Stomach (tissue), 9 donors: ENCODE data around the gene PDZRN3. TPM values are rescaled to one million over a fixed set of nuclear protein-coding genes. Genes with fewer than 3 reads are reported as not detected.

Experiments used
- DNase-seq, 2 donors: peaks; one replicate each; pipeline versions ENCODE4 v3.0.0 to v3.0.0-alpha.2; 2013 to 2019
- H3K27ac ChIP-seq, 5 donors: fragments of 200-600 bp in 4 of 5; sonication (generic) in 4 of 5; one replicate each; pipeline ENCODE4 v1.5.1; 2013 to 2019; ENCODE audit warnings: mild to moderate bottlenecking in 1 of 5, moderate library complexity in 1 of 5
- H3K27me3 ChIP-seq, 3 donors: fragments of 200-600 bp; sonication (generic); one replicate each; pipeline ENCODE4 v1.5.1; 2017 to 2019; ENCODE audit warnings: mixed run types in 1 of 3
- H3K36me3 ChIP-seq, 4 donors: fragments of 200-600 bp; sonication (generic); 1 replicate in 3 of 4; 2 replicates in 1 of 4; pipeline ENCODE4 v1.5.1; 2016 to 2019
- H3K4me1 ChIP-seq, 4 donors: fragments of 200-600 bp; sonication (generic); one replicate each; pipeline ENCODE4 v1.5.1; 2016 to 2019
- H3K4me3 ChIP-seq, 4 donors: fragments of 200-600 bp; sonication (generic) in 3 of 4; one replicate each; pipeline ENCODE4 v1.5.1; 2016 to 2019; ENCODE audit warnings: mild to moderate bottlenecking in 1 of 4
- H3K9me3 ChIP-seq, 4 donors: fragments of 200-600 bp; sonication (generic); one replicate each; pipeline ENCODE4 v1.5.1; 2016 to 2019
- CTCF ChIP-seq, 7 experiments: fragments of 450-650 bp in 4 of 7; fragments of 200-600 bp in 3 of 7; sonication (generic) in 3 of 7; IDR thresholded peaks; one replicate each; pipeline ENCODE4 v1.5.1; 2016 to 2019; ENCODE audit warnings: antibody characterized with exemption in 7 of 7, control low read depth in 2 of 7, mild to moderate bottlenecking in 1 of 7
- EP300 ChIP-seq: sonication (generic); formaldehyde crosslinking; IDR thresholded peaks from one replicate; pipeline ENCODE4 v1.6.1; 2017; ENCODE audit warnings: antibody characterized with exemption
- POLR2A ChIP-seq, 4 donors: fragments of 450-650 bp; IDR thresholded peaks; one replicate each; pipeline ENCODE4 v1.6.1; 2016; ENCODE audit warnings: antibody characterized with exemption in 4 of 4, control low read depth in 2 of 4, mild to moderate bottlenecking in 1 of 4, moderate library complexity in 1 of 4
- POLR2AphosphoS5 ChIP-seq, 3 donors: sonication (generic); formaldehyde crosslinking; IDR thresholded peaks; one replicate each; pipeline ENCODE4 v1.6.1; 2016; ENCODE audit warnings: antibody characterized with exemption in 3 of 3
- WGBS, 5 donors: extraction: QIAGEN DNeasy Blood & Tissue Kit in 3 of 5; methylation state at CpG; one replicate each; pipeline versions ENCODE4 v1.1.5 to v1.1.7; 2013 to 2018; 5-methylcytosine and 5-hydroxymethylcytosine counted together
- intact Hi-C: fragments of 100-400 bp; cut with DNase I; formaldehyde crosslinking; loops from one replicate; pipeline ENCODE4 v1.15.1; 2023; ENCODE audit warnings: low total_unique reads
- polyA plus RNA-seq, 3 donors: library from polyadenylated mRNA; stranded (reverse); fragments of 200-250 nt; gene quantifications; one replicate each; pipeline ENCODE4 v1.2.3, GENCODE V29; 2013
- total RNA-seq, 5 donors: library from RNA; depleted of rRNA; stranded (reverse); fragments of >200 nt; gene quantifications; one replicate each; pipeline versions ENCODE4 v1.1.0 to v1.2.3, GENCODE V29; 2014 to 2016
- donor health status: healthy with polysubstance abuse.
- donor health status: Bipolar disorder and iron deficiency.
- donor health status: healthy.

PDZRN3 gene
- total and polyA plus RNA-seq, 8 donors: 21.9 to 174 (median 63.0) TPM

- intact Hi-C loops: loop anchor here (10.0 kb wide), 1 partner anchor 107 kb away; no protein-coding TSS in a partner anchor
- DNase-seq: peak in 1 of 2 donors; percentile 49
- 9 to 23% (median 11%) methylated on average over 4 of the region's 4 CpGs for WGBS, 5 donors
- Histone ChIP-seq H3K27ac (peak overlapping the region; percentile 73 to 92 (median 84)), H3K36me3 (no peaks in the 10 kb centered on the region), H3K9me3 (no peaks in the 10 kb centered on the region), H3K4me1 (peaks cover 15 to 79% (median 39%) of the 10 kb centered on the region in 4 donors), H3K4me3 (peak overlapping the region; percentile 64 to 68 (median 64)), H3K27me3 (peaks cover 0 to 17% (median 0%) of the 10 kb centered on the region in 3 donors)
- TF ChIP-seq POLR2AphosphoS5 (IDR thresholded peaks at IDR 0.05) (peak in 1 of 3 donors; percentile 52), POLR2A (IDR thresholded peaks at IDR 0.05) (no peak)
Measured at GRCh38 chr3:73621388-73621787, 3.4 kb downstream of the PDZRN3 start.

- 44 to 90% (median 68%) methylated on average over 2 of the region's 2 CpGs for WGBS, 5 donors
- Histone ChIP-seq H3K9me3 (no peaks in the 10 kb centered on the region), H3K4me1 (peaks cover 12 to 71% (median 47%) of the 10 kb centered on the region in 4 donors), H3K4me3 (no peak overlapping the region), H3K27ac (peak overlapping the region in 3 of 5 donors; percentile 51 to 92 (median 88)), H3K27me3 (no peaks in the 10 kb centered on the region), H3K36me3 (no peaks in the 10 kb centered on the region)
- no peak for TF ChIP-seq CTCF (IDR thresholded peaks at IDR 0.05)
- no peak for TF ChIP-seq POLR2A (IDR thresholded peaks at IDR 0.05)
- no peak for TF ChIP-seq EP300
- no peak for DNase-seq
- intact Hi-C loops: no loop called here
Measured at GRCh38 chr3:73618461-73618860, 6.3 kb downstream of the PDZRN3 start.

- TF ChIP-seq POLR2A (IDR thresholded peaks at IDR 0.05) (no peak), CTCF (IDR thresholded peaks at IDR 0.05) (no peak), POLR2AphosphoS5 (IDR thresholded peaks at IDR 0.05) (no peak), EP300 (no peak)
- WGBS, 5 donors: 78 to 99% (median 98%) methylated on average over 3 of the region's 3 CpGs
- Histone ChIP-seq H3K9me3 (no peaks in the 10 kb centered on the region), H3K36me3 (no peaks in the 10 kb centered on the region), H3K4me3 (no peak overlapping the region), H3K27ac (peak overlapping the region in 2 of 5 donors; percentile 47 to 65), H3K27me3 (no peaks in the 10 kb centered on the region), H3K4me1 (peaks cover 12 to 79% (median 54%) of the 10 kb centered on the region in 4 donors)
- intact Hi-C loops: no loop called here
- no peak for DNase-seq
Measured at GRCh38 chr3:73616056-73616455, 8.7 kb downstream of the PDZRN3 start.

GRCh38 chr3:73614419-73614818, 10.3 kb downstream of the PDZRN3 start:
- 23 to 50% (median 43%) methylated on average over 2 of the region's 2 CpGs for WGBS, 5 donors
- Histone ChIP-seq H3K27me3 (no peaks in the 10 kb centered on the region), H3K27ac (peak overlapping the region in 2 of 5 donors; percentile 47 to 65), H3K36me3 (no peaks in the 10 kb centered on the region), H3K4me1 (peaks cover 6 to 85% (median 48%) of the 10 kb centered on the region in 4 donors), H3K4me3 (no peak overlapping the region), H3K9me3 (no peaks in the 10 kb centered on the region)
- intact Hi-C loops: no loop called here
- DNase-seq: peak in 1 of 2 donors; percentile 74
- no peak for TF ChIP-seq POLR2A (IDR thresholded peaks at IDR 0.05)
- TF ChIP-seq POLR2AphosphoS5 (IDR thresholded peaks at IDR 0.05): peak; percentile 45 to 77 (median 51)

- no peak for TF ChIP-seq POLR2A (IDR thresholded peaks at IDR 0.05)
- TF ChIP-seq POLR2AphosphoS5 (IDR thresholded peaks at IDR 0.05): no peak
- no peak for TF ChIP-seq CTCF (IDR thresholded peaks at IDR 0.05)
- TF ChIP-seq EP300: no peak
- Histone ChIP-seq H3K4me1 (peaks cover 0 to 87% (median 49%) of the 10 kb centered on the region in 4 donors), H3K4me3 (no peak overlapping the region), H3K36me3 (peaks cover 0 to 5% (median 1%) of the 10 kb centered on the region in 4 donors), H3K27ac (peak overlapping the region in 1 of 5 donors; percentile 13), H3K9me3 (no peaks in the 10 kb centered on the region), H3K27me3 (no peaks in the 10 kb centered on the region)
- peak in 1 of 2 donors; percentile 42 for DNase-seq
- intact Hi-C loops: no loop called here
Measured at GRCh38 chr3:73611176-73611575, 13.6 kb downstream of the PDZRN3 start.
